ENCODE measurements around the gene RNU6-9.
A peak's percentile ranks its signal among the peaks of the same experiment; 100 is the strongest.

RNU6-9 gene

GRCh38 chr19:926589-927350 lies 33.5 kb downstream of the RNU6-9 start:
- peak overlapping the region in 1 of 2 donors; percentile 74 for H3K27ac Mint-ChIP-seq
- peak; percentile 48 to 75 for DNase-seq

DNA sequence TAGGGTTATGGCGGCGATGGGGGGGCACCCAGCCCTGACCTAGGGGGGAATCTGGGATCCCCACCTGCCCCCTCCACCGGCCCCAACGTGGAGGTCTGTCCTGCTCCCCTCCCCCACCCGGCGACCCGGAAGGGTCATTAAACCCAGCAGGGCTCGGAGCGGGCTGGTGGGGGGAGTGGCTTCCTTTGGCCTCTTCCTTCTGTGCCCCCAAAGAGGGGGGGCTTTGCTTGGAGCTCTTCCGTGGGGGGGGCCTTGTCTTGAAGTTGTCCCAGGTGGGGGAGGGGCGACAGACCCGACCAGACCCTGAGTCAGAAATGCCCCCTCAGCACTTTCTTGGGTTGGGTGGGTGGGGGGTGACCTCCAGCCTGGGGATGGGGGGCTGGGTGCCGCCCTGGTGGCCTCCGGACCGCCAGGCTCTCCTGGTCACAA lies 34.1 kb downstream of the RNU6-9 start:
- H3K27ac Mint-ChIP-seq = no peak overlapping the region
- peaks cover 22% of the 10 kb centered on the region for H3K4me1 Mint-ChIP-seq
- no peaks in the 10 kb centered on the region for H3K9me3 Mint-ChIP-seq
- ATAC-seq (no peak), DNase-seq (no peak)
- H3K27me3 Mint-ChIP-seq = peaks cover 6% of the 10 kb centered on the region
- peak overlapping the region; percentile 35 for H3K4me3 Mint-ChIP-seq

More at GRCh38 chr19:926589-927350, 33.5 kb downstream of the RNU6-9 start:
- peak; percentile 29 for ATAC-seq
- Mint-ChIP-seq H3K4me3 (peak overlapping the region; percentile 84 to 88), H3K27me3 (peaks cover 6% of the 10 kb centered on the region), H3K9me3 (no peaks in the 10 kb centered on the region), H3K4me1 (peaks cover 19% of the 10 kb centered on the region)

DNA sequence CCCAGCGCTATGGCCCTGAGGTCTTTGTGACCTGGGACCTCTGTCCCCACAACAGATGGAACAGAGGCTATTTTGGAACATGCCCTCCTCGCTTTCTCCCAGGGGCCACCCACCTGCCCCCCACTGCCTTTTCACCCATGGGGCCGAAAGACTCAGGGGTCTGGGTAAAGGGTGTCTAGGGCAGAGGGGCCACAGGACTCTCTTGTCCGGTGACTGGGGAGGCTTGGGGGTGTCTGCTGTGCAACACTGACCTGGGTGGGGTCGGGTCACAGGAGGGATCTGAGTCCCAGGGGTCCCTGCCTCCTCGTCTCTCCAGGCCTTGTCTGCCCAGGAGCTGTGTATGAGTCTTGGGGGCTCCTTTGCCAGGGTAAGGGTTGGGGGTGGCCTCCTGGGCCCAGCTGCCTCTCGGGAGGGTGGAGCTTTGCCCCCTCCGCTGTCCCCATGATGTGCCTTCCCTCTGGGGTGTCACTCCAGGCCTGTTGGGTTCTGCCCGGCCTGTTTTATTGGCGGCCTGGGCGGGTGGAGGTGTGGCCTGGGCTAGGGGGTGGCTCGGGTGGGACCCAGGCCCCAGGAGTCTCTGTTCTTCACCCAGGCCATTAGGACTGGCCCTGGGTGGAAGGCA lies 34.6 kb downstream of the RNU6-9 start:
- Mint-ChIP-seq H3K27me3 (peaks cover 11% of the 10 kb centered on the region), H3K4me1 (peaks cover 27% of the 10 kb centered on the region), H3K27ac (no peak overlapping the region), H3K9me3 (no peaks in the 10 kb centered on the region), H3K4me3 (peak overlapping the region; percentile 35)
- DNase-seq = no peak
- ATAC-seq = no peak

DNA sequence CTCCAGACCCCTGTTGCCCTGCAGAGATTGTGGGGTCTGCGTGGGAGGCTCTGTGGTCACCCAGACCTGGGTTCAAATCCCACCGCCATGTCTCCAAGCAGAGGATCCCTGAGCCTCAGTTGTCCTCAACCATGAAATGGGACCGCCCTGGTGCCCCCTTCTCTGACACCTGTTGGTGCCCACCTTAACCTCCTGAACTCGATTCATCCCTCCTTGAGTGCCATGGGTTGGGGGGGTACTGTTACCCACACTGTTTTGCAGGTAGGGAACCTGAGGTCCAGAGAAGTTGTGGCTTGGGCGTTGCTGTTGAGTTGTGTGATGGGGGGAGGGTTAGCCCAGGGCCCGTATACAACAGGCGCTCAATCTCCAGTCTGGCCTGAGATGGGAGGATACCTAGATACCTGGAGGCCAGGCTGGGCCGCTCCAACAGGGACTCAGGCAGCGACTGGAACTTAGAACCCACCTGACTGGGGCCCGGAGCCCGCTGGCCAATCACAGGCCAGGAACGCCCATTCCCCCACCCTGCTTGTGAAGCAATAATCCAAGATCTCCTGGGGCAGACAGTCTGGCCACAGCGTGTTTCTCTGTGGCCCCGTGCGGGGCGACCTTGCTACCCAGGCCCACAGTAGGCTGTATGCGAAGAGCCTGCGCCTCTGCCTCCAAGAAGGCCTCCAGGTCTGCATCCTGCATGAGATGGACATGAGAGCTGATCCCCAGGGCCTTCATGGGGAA lies 35.4 kb downstream of the RNU6-9 start:
- Mint-ChIP-seq H3K27me3 (peaks cover 13% of the 10 kb centered on the region), H3K9me3 (no peaks in the 10 kb centered on the region), H3K27ac (no peak overlapping the region), H3K4me1 (peaks cover 29% of the 10 kb centered on the region), H3K4me3 (no peak overlapping the region)
- DNase-seq (no peak), ATAC-seq (no peak)

DNA sequence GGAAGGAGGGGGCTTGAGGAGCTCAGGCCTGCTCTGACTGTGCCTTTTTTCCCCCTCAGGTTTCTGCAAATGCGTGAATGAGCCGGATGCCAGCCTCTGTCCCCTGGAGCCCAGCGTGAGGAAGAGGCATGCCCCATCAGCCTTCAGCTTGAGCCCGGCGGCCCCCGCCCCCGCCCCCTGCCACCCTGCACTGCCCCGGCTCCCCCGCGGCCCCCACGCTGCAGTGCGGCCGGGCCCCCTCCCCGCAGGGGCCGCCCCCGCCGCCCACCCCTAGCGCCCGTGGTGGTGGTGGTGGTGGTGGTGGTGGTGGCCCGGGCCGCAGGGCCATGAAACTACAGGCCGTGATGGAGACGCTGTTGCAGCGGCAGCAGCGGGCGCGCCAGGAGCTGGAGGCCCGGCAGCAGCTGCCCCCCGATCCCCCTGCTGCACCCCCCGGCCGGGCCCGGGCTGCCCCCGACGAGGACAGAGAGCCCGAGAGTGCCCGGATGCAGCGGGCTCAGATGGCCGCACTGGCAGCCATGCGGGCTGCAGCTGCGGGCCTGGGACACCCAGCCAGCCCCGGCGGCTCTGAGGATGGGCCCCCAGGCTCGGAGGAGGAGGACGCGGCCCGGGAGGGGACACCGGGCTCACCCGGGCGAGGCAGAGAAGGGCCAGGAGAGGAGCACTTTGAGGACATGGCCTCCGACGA lies 36.1 kb downstream of the RNU6-9 start:
- ATAC-seq (no peak), DNase-seq (no peak)
- Mint-ChIP-seq H3K4me3 (no peak overlapping the region), H3K4me1 (peaks cover 33% of the 10 kb centered on the region), H3K27me3 (peaks cover 13% of the 10 kb centered on the region), H3K27ac (no peak overlapping the region), H3K9me3 (no peaks in the 10 kb centered on the region)

DNA sequence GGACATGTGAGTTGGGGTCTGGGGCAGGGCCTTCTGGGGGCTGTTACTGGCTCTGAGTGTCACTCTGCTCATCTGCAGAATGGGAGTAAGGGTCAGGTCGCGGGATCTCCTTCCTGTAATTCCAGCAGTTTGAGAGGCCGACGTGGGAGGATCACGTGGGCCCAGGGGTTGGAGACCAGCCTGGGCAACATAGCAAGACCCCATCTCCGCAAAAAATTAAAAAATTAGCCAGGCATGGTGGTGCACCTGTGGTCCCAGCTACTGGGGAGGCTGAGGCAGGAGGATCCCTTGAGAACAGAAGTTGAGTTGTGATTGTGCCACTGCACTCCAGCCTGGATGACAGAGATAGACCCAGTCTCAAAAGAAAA lies 36.6 kb downstream of the RNU6-9 start:
- Mint-ChIP-seq H3K4me1 (peaks cover 27% of the 10 kb centered on the region), H3K27ac (no peak overlapping the region), H3K4me3 (no peak overlapping the region), H3K9me3 (no peaks in the 10 kb centered on the region), H3K27me3 (peaks cover 13% of the 10 kb centered on the region)
- no peak for DNase-seq
- no peak for ATAC-seq

DNA sequence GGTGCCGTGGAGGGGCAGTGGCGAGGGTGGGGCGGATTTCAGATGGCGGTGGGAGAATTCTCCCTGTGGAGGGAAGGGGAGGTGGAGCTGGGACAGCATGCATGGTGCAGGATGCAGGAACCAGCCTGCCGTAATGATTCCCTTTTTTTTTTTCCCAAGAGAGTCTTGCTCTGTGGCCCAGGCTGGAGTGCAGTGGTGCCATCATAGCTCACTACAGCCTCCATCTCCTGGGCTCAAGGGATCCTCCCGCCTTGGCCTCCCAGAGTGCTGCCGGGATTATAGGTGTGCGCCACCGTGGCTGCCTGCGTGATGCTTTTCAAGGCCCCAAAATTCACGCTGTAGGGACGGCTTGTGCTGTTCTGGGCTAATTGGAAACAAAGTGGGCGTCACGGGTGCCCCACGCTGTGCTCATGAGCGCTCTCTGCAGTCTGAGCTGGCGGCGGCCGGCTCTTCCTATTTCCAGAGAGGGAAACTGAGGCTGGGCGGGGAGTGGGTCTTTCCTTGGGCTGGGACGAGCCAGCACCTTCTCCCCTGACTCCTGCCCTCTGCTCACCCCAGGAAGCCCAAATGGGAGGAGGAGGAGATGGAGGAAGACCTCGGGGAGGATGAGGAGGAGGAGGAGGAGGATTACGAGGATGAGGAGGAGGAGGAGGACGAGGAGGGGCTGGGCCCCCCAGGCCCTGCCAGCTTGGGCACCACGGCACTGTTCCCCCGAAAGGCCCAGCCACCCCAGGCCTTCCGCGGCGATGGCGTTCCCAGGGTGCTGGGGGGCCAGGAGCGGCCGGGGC lies 38.8 kb downstream of the RNU6-9 start:
- DNase-seq = no peak
- no peaks in the 10 kb centered on the region for H3K9me3 Mint-ChIP-seq
- peaks cover 13% of the 10 kb centered on the region for H3K27me3 Mint-ChIP-seq
- no peak for ATAC-seq
- H3K27ac Mint-ChIP-seq = peak overlapping the region in 1 of 2 donors; percentile 76
- peak overlapping the region; percentile 34 to 73 for H3K4me3 Mint-ChIP-seq
- peaks cover 33% of the 10 kb centered on the region for H3K4me1 Mint-ChIP-seq

- peaks cover 13% of the 10 kb centered on the region for H3K27me3 Mint-ChIP-seq
- H3K4me1 Mint-ChIP-seq = peaks cover 41% of the 10 kb centered on the region
- no peak overlapping the region for H3K27ac Mint-ChIP-seq
- ATAC-seq (peak; percentile 62), DNase-seq (peak in 1 of 2 donors; percentile 39)
- H3K9me3 Mint-ChIP-seq = no peaks in the 10 kb centered on the region
- peak overlapping the region; percentile 51 to 75 for H3K4me3 Mint-ChIP-seq
Observed at GRCh38 chr19:932648-933552, 39.6 kb downstream of the RNU6-9 start.

DNA sequence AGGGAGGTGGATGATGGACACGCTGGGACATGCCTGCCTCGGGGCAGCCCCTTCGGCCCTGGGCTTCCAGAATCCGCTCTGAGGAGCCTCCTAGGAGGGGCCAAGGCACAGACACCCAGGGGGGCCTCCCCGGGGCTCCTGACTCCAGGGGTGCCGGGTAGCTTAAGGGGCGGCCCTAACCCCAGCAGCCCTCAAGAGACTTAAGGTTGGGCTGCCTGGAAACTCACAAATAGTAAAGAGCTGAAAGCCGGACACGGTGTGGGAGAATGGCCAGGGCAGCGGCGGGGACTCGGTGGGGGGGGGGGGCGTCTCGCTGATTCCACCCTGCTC lies 40.2 kb downstream of the RNU6-9 start:
- peaks cover 47% of the 10 kb centered on the region for H3K4me1 Mint-ChIP-seq
- ATAC-seq = no peak
- no peak overlapping the region for H3K27ac Mint-ChIP-seq
- peak overlapping the region in 1 of 2 donors; percentile 10 for H3K4me3 Mint-ChIP-seq
- H3K27me3 Mint-ChIP-seq = peaks cover 13% of the 10 kb centered on the region
- no peak for DNase-seq
- no peaks in the 10 kb centered on the region for H3K9me3 Mint-ChIP-seq

- no peak overlapping the region for H3K4me3 Mint-ChIP-seq
- no peaks in the 10 kb centered on the region for H3K9me3 Mint-ChIP-seq
- peaks cover 50% of the 10 kb centered on the region for H3K4me1 Mint-ChIP-seq
- H3K27ac Mint-ChIP-seq = no peak overlapping the region
- ATAC-seq (no peak), DNase-seq (no peak)
- peaks cover 16% of the 10 kb centered on the region for H3K27me3 Mint-ChIP-seq
Observed at GRCh38 chr19:934197-934840, 41.0 kb downstream of the RNU6-9 start.

- H3K4me3 Mint-ChIP-seq = no peak overlapping the region
- peaks cover 56% of the 10 kb centered on the region for H3K4me1 Mint-ChIP-seq
- ATAC-seq = no peak
- no peak overlapping the region for H3K27ac Mint-ChIP-seq
- H3K27me3 Mint-ChIP-seq = peaks cover 22% of the 10 kb centered on the region
- DNase-seq = no peak
- H3K9me3 Mint-ChIP-seq = no peaks in the 10 kb centered on the region
Observed at GRCh38 chr19:934865-935479, 41.7 kb downstream of the RNU6-9 start.

DNA sequence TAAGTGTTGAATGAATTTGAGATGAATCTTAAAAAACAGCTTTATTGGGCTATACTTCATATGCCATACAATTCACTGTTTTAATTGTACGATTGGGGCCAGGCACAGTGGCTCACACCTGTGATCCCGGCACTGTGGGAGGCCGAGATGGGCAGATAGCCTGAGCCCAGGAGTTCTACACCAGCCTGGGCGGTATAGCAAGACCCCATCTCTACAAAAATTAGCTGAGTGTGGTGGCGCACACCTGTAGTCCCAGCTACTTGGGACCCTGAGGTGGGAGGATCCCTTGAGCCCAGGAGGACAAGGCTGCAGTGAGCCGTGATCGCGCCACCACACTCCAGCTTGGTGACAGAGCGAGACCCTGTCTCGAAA lies 42.9 kb downstream of the RNU6-9 start:
- H3K4me1 Mint-ChIP-seq = peaks cover 64% of the 10 kb centered on the region
- peaks cover 30% of the 10 kb centered on the region for H3K27me3 Mint-ChIP-seq

GRCh38 chr19:937259-937694 lies 44.0 kb downstream of the RNU6-9 start:
- peak overlapping the region in 1 of 2 donors; percentile 18 for H3K4me3 Mint-ChIP-seq
- peaks cover 32% of the 10 kb centered on the region for H3K27me3 Mint-ChIP-seq
- peaks cover 65% of the 10 kb centered on the region for H3K4me1 Mint-ChIP-seq
- H3K9me3 Mint-ChIP-seq = no peaks in the 10 kb centered on the region
- ATAC-seq (peak; percentile 76), DNase-seq (peak; percentile 49 to 70)
- H3K27ac Mint-ChIP-seq = peak overlapping the region in 1 of 2 donors; percentile 82

More for the DNA sequence above, 42.9 kb downstream of the RNU6-9 start:
- no peaks in the 10 kb centered on the region for H3K9me3 Mint-ChIP-seq
- no peak overlapping the region for H3K27ac Mint-ChIP-seq
- ATAC-seq (no peak), DNase-seq (no peak)
- no peak overlapping the region for H3K4me3 Mint-ChIP-seq
